Measurements from ENCODE around the gene TRIM47. TPM values are rescaled to one million over a fixed set of nuclear protein-coding genes. Genes with fewer than 3 reads are reported as not detected.

The TRIM47 gene
- total and polyA plus RNA-seq, 2 of the 13 experiments (the other 11 are each of a cell fraction or from before 2014, with no cell fraction given): 33.5 to 82.0 TPM

DNA sequence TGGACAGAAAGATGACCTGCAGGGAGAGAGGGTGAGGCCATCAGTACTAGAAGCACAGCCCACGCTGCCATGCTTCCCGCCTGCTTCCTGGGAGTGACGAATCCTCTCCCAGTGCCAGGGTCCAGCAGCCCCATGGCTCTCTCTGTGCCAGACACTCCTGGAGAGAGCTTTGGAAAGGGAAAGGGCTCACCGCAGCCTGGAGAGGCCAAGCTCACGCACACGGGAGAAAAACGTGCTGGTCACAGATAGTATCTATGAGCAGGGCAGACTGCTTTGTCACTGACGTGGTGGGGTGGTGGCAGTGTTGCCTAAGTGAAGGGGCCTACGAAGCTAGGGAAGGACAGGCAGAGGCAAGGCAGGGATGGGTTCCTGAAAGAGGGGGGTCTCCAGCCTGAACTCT, 28.7 kb downstream of the TRIM47 start:
- FAIRE-seq: no peak
- no peak overlapping the region for H3K4me3 ChIP-seq (replicated peaks in 1 of 3; ENCODE audit: insufficient read depth in 1 of 3, low read depth in 2 of 3, low read length in 3 of 3)
- no peaks in the 10 kb centered on the region for H3K9me3 ChIP-seq (ENCODE audit: low read length)
- peaks cover 6% of the 10 kb centered on the region; the same call in 1 of the 2 replicates for H4K20me1 ChIP-seq (ENCODE audit: insufficient read depth, low read length)
- no peak overlapping the region for H3K27ac ChIP-seq (ENCODE audit: extremely low read length, insufficient read depth, low read length)
- 97% methylated on average over 9 of the region's 9 CpGs for WGBS (ENCODE audit: low lambda C conversion rate)
- H3K9ac ChIP-seq (ENCODE audit: insufficient read depth, low read depth, low read length): no peak overlapping the region; the same call in 1 of the 2 replicates
- no peak for DNase-seq (ENCODE audit: low spot score)
- peaks cover 16% of the 10 kb centered on the region for H3K79me2 ChIP-seq (ENCODE audit: insufficient read depth, low read length)
- no peak for ATAC-seq
- H3K4me2 ChIP-seq (ENCODE audit: low read depth, low read length): no peak overlapping the region
- in situ Hi-C loops (cut with HindIII; ENCODE audit: extremely low pct_ligation_motif_present, low pct_unique_long_range_greater_than_20kb) (no loop called here), intact Hi-C loops (cut with micrococcal nuclease; ENCODE audit: unreplicated experiment) (no loop called here)
- no peak overlapping the region for H2AFZ ChIP-seq (ENCODE audit: low read length)
- H3K4me1 ChIP-seq (ENCODE audit: insufficient read depth, low read length): peaks cover 67% of the 10 kb centered on the region
- peaks cover 9 to 34% of the 10 kb centered on the region in 2 experiments for H3K36me3 ChIP-seq (replicated peaks in 1 of 2; ENCODE audit: control insufficient read depth in 1 of 2, insufficient read depth in 2 of 2, low read length in 2 of 2)
- ChIA-PET POLR2A (interaction anchor here (0.6 to 7.7 kb wide), 11 partner anchors 9 to 180 kb away, joined by 3 to 229 read pairs (median 4); partner anchors contain the start of genes TRIM47, TRIM65 and UNK), CTCF (ENCODE audit: low intra/inter-chr PET ratio, low total read pairs) (no interaction called here)
- no peaks in the 10 kb centered on the region; a peak in 1 of 5 replicates for H3K27me3 ChIP-seq (ENCODE audit: control insufficient read depth in 1 of 2, insufficient read depth in 2 of 2, low read length in 2 of 2)
- BruUV-seq (replicated peaks): no TSS peak
- TF ChIP-seq, protein P1, sequence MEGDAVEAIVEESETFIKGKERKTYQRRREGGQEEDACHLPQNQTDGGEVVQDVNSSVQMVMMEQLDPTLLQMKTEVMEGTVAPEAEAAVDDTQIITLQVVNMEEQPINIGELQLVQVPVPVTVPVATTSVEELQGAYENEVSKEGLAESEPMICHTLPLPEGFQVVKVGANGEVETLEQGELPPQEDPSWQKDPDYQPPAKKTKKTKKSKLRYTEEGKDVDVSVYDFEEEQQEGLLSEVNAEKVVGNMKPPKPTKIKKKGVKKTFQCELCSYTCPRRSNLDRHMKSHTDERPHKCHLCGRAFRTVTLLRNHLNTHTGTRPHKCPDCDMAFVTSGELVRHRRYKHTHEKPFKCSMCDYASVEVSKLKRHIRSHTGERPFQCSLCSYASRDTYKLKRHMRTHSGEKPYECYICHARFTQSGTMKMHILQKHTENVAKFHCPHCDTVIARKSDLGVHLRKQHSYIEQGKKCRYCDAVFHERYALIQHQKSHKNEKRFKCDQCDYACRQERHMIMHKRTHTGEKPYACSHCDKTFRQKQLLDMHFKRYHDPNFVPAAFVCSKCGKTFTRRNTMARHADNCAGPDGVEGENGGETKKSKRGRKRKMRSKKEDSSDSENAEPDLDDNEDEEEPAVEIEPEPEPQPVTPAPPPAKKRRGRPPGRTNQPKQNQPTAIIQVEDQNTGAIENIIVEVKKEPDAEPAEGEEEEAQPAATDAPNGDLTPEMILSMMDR (CRISPR knock-in tag; IDR thresholded peaks at IDR 0.05): peak; percentile 5; the same call in 1 of the 2 replicates
- TF ChIP-seq SKI (IDR thresholded peaks at IDR 0.05; ENCODE audit: partially characterized antibody): no peak
- TF ChIP-seq, protein P2, sequence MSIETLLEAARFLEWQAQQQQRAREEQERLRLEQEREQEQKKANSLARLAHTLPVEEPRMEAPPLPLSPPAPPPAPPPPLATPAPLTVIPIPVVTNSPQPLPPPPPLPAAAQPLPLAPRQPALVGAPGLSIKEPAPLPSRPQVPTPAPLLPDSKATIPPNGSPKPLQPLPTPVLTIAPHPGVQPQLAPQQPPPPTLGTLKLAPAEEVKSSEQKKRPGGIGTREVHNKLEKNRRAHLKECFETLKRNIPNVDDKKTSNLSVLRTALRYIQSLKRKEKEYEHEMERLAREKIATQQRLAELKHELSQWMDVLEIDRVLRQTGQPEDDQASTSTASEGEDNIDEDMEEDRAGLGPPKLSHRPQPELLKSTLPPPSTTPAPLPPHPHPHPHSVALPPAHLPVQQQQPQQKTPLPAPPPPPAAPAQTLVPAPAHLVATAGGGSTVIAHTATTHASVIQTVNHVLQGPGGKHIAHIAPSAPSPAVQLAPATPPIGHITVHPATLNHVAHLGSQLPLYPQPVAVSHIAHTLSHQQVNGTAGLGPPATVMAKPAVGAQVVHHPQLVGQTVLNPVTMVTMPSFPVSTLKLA (IDR thresholded peaks at IDR 0.05): no peak
- TF ChIP-seq ZNF563 (CRISPR knock-in tag; IDR thresholded peaks at IDR 0.05): 0 out of 2 replicates have a peak, but pooled peaks have one; percentile 2
- peak; percentile 34; the same call in 1 of the 2 replicates for TF ChIP-seq SALL1 (CRISPR knock-in tag; IDR thresholded peaks at IDR 0.05)
- no peak for TF ChIP-seq ZNF720 (CRISPR knock-in tag; IDR thresholded peaks at IDR 0.05)
- TF ChIP-seq ZNF883 (CRISPR knock-in tag; IDR thresholded peaks at IDR 0.05; ENCODE audit: not compliant biosample characterization): peak; percentile 41
- TF ChIP-seq FOXP1 (IDR thresholded peaks at IDR 0.05): no peak
- TF ChIP-seq FOXP1 (CRISPR knock-in tag; IDR thresholded peaks at IDR 0.05): no peak
- no peak for TF ChIP-seq ZNF761 (CRISPR knock-in tag; conservative IDR thresholded peaks at IDR 0.05)
- TF ChIP-seq CBX5 (CRISPR knock-in tag; IDR thresholded peaks at IDR 0.05; ENCODE audit: borderline replicate concordance): no peak
- TF ChIP-seq, protein P3, sequence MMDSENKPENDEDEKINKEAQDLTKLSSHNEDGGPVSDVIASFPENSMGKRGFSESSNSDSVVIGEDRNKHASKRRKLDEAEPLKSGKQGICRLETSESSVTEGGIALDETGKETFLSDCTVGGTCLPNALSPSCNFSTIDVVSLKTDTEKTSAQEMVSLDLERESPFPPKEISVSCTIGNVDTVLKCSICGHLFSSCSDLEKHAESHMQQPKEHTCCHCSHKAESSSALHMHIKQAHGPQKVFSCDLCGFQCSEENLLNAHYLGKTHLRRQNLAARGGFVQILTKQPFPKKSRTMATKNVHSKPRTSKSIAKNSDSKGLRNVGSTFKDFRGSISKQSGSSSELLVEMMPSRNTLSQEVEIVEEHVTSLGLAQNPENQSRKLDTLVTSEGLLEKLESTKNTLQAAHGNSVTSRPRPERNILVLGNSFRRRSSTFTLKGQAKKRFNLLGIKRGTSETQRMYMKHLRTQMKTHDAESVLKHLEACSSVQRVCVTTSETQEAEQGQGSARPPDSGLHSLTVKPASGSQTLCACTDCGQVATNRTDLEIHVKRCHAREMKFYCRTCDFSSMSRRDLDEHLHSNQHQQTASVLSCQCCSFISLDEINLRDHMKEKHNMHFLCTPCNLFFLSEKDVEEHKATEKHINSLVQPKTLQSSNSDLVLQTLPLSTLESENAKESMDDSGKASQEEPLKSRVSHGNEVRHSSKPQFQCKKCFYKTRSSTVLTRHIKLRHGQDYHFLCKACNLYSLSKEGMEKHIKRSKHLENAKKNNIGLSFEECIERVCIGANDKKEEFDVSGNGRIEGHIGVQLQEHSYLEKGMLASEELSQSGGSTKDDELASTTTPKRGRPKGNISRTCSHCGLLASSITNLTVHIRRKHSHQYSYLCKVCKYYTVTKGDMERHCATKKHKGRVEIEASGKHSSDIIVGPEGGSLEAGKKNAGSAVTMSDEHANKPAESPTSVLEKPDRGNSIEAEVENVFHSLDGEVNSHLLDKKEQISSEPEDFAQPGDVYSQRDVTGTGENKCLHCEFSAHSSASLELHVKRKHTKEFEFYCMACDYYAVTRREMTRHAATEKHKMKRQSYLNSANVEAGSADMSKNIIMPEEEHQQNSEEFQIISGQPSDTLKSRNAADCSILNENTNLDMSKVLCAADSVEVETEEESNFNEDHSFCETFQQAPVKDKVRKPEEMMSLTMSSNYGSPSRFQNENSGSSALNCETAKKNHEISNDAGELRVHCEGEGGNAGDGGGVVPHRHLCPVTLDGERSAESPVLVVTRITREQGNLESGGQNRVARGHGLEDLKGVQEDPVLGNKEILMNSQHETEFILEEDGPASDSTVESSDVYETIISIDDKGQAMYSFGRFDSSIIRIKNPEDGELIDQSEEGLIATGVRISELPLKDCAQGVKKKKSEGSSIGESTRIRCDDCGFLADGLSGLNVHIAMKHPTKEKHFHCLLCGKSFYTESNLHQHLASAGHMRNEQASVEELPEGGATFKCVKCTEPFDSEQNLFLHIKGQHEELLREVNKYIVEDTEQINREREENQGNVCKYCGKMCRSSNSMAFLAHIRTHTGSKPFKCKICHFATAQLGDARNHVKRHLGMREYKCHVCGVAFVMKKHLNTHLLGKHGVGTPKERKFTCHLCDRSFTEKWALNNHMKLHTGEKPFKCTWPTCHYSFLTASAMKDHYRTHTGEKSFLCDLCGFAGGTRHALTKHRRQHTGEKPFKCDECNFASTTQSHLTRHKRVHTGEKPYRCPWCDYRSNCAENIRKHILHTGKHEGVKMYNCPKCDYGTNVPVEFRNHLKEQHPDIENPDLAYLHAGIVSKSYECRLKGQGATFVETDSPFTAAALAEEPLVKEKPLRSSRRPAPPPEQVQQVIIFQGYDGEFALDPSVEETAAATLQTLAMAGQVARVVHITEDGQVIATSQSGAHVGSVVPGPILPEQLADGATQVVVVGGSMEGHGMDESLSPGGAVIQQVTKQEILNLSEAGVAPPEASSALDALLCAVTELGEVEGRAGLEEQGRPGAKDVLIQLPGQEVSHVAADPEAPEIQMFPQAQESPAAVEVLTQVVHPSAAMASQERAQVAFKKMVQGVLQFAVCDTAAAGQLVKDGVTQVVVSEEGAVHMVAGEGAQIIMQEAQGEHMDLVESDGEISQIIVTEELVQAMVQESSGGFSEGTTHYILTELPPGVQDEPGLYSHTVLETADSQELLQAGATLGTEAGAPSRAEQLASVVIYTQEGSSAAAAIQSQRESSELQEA (CRISPR knock-in tag; IDR thresholded peaks at IDR 0.05; ENCODE audit: not compliant biosample characterization): no peak
- no peak for TF ChIP-seq ZNF496 (CRISPR knock-in tag; IDR thresholded peaks at IDR 0.05; ENCODE audit: insufficient replicate concordance)
- TF ChIP-seq POLR2G (IDR thresholded peaks at IDR 0.05; ENCODE audit: low read depth, low read length): no peak

Measured in HepG2 (cell line).